Activated naive CD8-positive, alpha-beta T cell treated with anti-CD3 and anti-CD28 coated beads for 36 hours (primary cell): ENCODE measurements around the gene MATR3. TPM values are rescaled to one million over a fixed set of nuclear protein-coding genes. Genes with fewer than 3 reads are reported as not detected.
A peak's percentile ranks its signal among the peaks of the same experiment; 100 is the strongest.
"Not testable (repeated sequence)": the region's sequence is repeated elsewhere in the genome, so short reads cannot be mapped to it uniquely, and the experiment has no call there.

ENCODE experiments used
- DNase-seq: peaks from one replicate; pipeline ENCODE4 v3.0.0; 2021
- H3K27ac Mint-ChIP-seq: one replicate; pipeline ENCODE4 v1.8.0; 2022; ENCODE audit warnings: mild to moderate bottlenecking, moderate library complexity, mixed read lengths
- H3K27me3 Mint-ChIP-seq: one replicate; pipeline ENCODE4 v1.8.0; 2022; ENCODE audit warnings: mild to moderate bottlenecking, mixed read lengths
- H3K36me3 Mint-ChIP-seq: one replicate; pipeline ENCODE4 v1.8.0; 2021; ENCODE audit warnings: mild to moderate bottlenecking, mixed read lengths
- H3K4me1 Mint-ChIP-seq: one replicate; pipeline ENCODE4 v1.8.0; 2021; ENCODE audit warnings: mixed read lengths
- H3K4me3 Mint-ChIP-seq: one replicate; pipeline ENCODE4 v1.8.0; 2022; ENCODE audit warnings: mild to moderate bottlenecking, moderate library complexity, mixed read lengths
- H3K9me3 Mint-ChIP-seq: one replicate; pipeline ENCODE4 v1.8.0; 2022; ENCODE audit warnings: mixed read lengths
- total RNA-seq, 2 experiments: library from RNA; stranded (reverse); gene quantifications; one replicate each; pipeline ENCODE4 v1.2.3, GENCODE V29; 2021

Gene MATR3
- total RNA-seq, 2 experiments from 2014 or later = 182 to 208 TPM

DNA sequence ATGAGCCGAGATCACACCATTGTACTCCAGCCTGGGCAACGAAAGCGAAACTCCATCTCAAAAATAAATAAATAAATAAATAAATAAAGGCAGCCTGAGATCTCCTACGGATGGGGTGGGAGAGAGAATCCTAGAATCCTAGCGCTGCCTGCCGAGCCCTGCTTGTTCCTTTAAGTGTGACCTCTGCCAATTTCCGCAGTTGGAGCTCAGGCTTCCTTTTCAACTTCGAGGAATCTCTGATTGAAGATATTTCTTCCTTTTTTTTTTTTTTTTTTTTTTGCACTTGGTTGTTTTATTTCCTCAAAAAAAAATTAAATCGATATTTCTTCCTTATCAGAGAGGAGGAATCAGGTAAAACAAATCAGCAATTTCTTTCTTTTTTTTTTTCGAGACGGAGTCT, 27.3 kb upstream of the MATR3 start:
- H3K4me3 Mint-ChIP-seq = no peak overlapping the region
- no peak overlapping the region for H3K27ac Mint-ChIP-seq

GRCh38 chr5:139267481-139267880, 26.1 kb upstream of the MATR3 start:
- no peaks in the 10 kb centered on the region for H3K9me3 Mint-ChIP-seq
- H3K4me1 Mint-ChIP-seq = peaks cover 28% of the 10 kb centered on the region
- H3K4me3 Mint-ChIP-seq = no peak overlapping the region
- H3K36me3 Mint-ChIP-seq = no peaks in the 10 kb centered on the region
- DNase-seq = no peak
- no peak overlapping the region for H3K27ac Mint-ChIP-seq
- H3K27me3 Mint-ChIP-seq = no peaks in the 10 kb centered on the region

More for the DNA sequence above, 27.3 kb upstream of the MATR3 start:
- peaks cover 22% of the 10 kb centered on the region for H3K4me1 Mint-ChIP-seq
- no peaks in the 10 kb centered on the region for H3K36me3 Mint-ChIP-seq
- H3K9me3 Mint-ChIP-seq = no peaks in the 10 kb centered on the region
- no peak for DNase-seq
- H3K27me3 Mint-ChIP-seq = no peaks in the 10 kb centered on the region

DNA sequence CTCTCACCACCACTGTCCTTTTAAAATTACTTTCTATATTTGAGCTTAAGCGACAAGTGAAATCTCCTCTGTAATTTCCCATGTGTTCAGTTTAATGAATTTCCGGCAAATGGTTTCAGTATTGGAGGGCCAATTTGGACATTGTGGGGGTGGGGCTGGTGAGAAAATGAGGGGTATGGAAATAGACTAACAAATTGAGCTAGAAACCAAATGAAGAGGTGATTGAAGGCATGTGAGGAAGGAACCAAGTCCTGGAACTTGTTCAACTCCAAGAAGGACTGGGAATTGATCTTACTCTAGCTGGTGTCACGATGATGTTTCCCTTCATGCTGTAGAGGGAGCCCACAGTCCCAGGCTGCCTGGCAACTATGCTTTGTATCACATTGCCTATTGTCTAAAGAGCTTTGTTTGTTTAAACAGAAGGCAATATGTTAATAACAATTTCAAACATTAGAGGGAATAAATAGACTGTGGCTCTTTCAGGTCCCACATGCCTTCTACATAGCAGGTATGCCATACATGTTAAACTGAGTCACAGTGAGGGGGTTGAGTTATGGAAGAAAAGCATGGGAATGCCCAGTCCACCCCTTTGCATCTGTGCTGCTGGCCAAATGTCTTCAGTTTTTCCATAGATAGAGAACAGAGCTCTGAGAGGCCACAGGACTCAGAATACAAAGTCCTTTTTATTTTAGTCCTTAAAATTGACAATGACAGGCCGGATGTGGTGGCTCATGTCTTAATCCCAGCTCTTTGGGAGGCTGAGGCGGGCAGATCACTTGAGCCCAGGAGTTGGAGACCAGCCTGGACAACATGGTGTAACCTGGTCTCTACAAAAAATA, 25.0 kb upstream of the MATR3 start:
- H3K4me3 Mint-ChIP-seq = no peak overlapping the region
- DNase-seq = no peak
- no peak overlapping the region for H3K27ac Mint-ChIP-seq
- no peaks in the 10 kb centered on the region for H3K9me3 Mint-ChIP-seq
- H3K36me3 Mint-ChIP-seq = no peaks in the 10 kb centered on the region
- H3K4me1 Mint-ChIP-seq = peaks cover 37% of the 10 kb centered on the region
- H3K27me3 Mint-ChIP-seq = no peaks in the 10 kb centered on the region

DNA sequence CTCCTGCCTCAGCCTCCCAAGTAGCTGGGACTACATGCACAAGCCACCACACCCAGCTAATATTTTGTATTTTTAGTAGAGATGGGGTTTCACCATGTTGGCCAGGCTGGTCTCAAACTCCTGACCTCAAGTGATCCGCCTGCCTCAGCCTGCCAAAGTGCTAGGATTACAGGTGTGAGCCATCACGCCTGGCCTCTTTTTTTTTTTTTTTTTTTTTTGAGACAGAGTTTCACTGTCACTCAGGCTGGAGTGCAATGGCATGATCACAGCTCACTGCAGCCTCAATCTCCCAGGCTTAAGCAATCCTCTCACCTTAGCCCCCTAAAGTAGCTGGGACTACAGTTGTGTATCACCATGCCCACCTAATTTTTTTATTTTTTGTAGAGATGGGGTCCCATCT, 22.8 kb upstream of the MATR3 start:
- peaks cover 17% of the 10 kb centered on the region for H3K36me3 Mint-ChIP-seq
- H3K27ac Mint-ChIP-seq, H3K4me3 Mint-ChIP-seq, DNase-seq, H3K9me3 Mint-ChIP-seq, H3K27me3 Mint-ChIP-seq: not testable (repeated sequence)
- H3K4me1 Mint-ChIP-seq = peaks cover 40% of the 10 kb centered on the region

DNA sequence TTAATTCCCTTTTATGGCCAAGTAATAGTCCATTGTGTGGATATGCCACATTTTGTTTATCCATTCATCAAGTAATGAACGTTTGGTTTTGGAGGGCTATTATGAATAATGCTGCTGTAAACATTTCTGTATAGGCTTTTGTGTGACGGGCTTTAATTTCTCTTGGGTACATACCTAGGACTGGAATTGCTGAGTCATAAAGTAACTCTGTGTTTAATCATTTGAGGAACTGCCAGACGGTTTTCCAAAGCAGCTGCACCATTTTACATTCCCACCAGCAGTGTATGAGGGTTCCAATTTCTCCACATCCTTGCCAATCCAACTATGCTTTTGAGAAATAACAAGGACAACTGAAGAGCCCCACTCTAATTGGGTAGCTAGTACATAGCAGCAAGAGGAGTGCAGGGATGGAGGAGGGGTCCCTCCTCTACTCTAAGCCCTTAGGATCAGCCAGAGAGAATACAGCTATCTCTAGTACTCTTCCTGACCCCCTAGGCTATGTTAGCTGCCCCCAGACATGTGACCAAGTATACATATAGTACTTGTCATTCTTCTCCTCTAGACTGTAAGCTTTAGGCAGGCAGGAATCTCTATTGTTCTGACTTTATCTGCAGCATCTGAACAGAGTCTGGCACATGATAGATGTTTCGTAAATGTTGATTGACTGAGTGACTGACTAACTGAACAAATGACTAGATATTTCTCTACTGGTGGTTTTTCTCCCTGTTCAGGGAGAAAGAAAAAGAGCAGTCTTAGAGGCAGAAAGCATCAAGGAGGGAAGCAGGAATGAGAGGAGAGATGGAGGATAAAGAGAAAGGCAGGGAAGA, 22.1 kb upstream of the MATR3 start:
- H3K4me1 Mint-ChIP-seq = peaks cover 46% of the 10 kb centered on the region
- no peaks in the 10 kb centered on the region for H3K27me3 Mint-ChIP-seq
- no peak for DNase-seq
- H3K9me3 Mint-ChIP-seq = no peaks in the 10 kb centered on the region
- peaks cover 24% of the 10 kb centered on the region for H3K36me3 Mint-ChIP-seq
- no peak overlapping the region for H3K27ac Mint-ChIP-seq
- H3K4me3 Mint-ChIP-seq = no peak overlapping the region

- H3K9me3 Mint-ChIP-seq = no peaks in the 10 kb centered on the region
These were observed 20.8 kb upstream of the MATR3 start for GRCh38 chr5:139272471-139273321.

DNA sequence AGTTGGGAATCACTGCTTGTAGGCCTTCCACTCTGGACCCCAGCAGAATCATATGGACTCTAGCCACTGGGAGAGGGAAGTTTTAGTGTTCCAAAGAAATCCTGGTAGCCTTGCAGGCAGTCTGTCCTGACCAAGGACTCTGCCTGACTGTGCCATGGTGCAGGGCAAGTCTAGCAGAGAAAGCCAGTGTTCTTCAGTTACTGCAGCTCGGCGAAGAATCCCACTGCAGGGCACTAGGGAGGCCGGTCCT, 20.3 kb upstream of the MATR3 start:
- H3K27ac Mint-ChIP-seq = peak overlapping the region; percentile 95

More at GRCh38 chr5:139272471-139273321, 20.8 kb upstream of the MATR3 start:
- Mint-ChIP-seq H3K4me1 (peaks cover 56% of the 10 kb centered on the region), H3K27me3 (no peaks in the 10 kb centered on the region), H3K36me3 (peaks cover 36% of the 10 kb centered on the region), H3K27ac (peak overlapping the region; percentile 95), H3K4me3 (peak overlapping the region; percentile 97)
- peak; percentile 35 for DNase-seq

GRCh38 chr5:139273572-139274289, 19.8 kb upstream of the MATR3 start:
- Mint-ChIP-seq H3K36me3 (peaks cover 43% of the 10 kb centered on the region), H3K27ac (peak overlapping the region; percentile 95), H3K4me1 (peaks cover 58% of the 10 kb centered on the region), H3K27me3 (no peaks in the 10 kb centered on the region), H3K9me3 (no peaks in the 10 kb centered on the region), H3K4me3 (peak overlapping the region; percentile 97)
- DNase-seq = peak; percentile 92

More for the DNA sequence above, 20.3 kb upstream of the MATR3 start:
- Mint-ChIP-seq H3K9me3 (no peaks in the 10 kb centered on the region), H3K27me3 (no peaks in the 10 kb centered on the region), H3K4me3 (peak overlapping the region; percentile 97), H3K36me3 (peaks cover 40% of the 10 kb centered on the region), H3K4me1 (peaks cover 59% of the 10 kb centered on the region)
- no peak for DNase-seq

DNA sequence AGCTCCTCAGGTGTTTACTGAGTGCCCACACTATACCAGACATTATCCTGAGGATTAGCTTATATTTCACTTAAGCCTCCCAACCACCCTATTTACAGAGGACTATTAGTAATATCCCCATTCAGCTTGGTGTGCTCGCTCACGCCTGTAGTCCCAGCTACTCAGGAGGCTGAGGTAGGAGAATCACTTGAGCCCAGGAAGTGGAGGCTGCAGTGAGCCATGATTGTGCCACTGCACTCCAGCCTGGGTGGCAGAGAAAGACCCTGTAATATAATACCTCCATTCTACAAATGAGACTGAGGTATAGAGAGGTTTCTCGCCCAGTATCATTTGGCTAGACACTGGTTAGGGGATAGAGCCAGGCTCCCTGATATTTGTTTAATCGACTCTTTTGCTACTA, 18.0 kb upstream of the MATR3 start:
- Mint-ChIP-seq H3K27ac (peak overlapping the region; percentile 95), H3K4me1 (peaks cover 57% of the 10 kb centered on the region), H3K36me3 (peaks cover 60% of the 10 kb centered on the region), H3K4me3 (peak overlapping the region; percentile 97), H3K9me3 (no peaks in the 10 kb centered on the region), H3K27me3 (no peaks in the 10 kb centered on the region)
- DNase-seq = no peak

DNA sequence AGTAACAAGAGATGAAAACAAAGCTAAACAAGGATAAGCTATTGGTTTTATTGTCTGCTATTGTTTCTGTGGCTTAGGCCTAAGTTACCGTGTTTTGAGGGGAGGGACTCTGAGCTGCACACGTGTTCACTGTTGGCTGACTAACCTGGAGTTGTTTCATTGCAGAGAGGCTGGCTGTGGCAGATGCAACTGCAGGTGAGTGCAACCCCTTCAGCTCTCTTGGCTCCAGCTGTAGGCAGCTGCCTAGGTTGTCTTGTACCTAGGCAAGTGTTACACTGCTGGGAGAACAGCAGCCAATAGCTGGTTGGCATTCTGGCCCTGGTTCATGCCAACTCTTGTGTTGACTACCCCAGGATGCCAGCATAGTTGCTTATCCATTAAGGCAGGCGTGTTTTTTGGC, 17.6 kb upstream of the MATR3 start:
- H3K9me3 Mint-ChIP-seq = no peaks in the 10 kb centered on the region
- peaks cover 60% of the 10 kb centered on the region for H3K4me1 Mint-ChIP-seq
- no peaks in the 10 kb centered on the region for H3K27me3 Mint-ChIP-seq
- H3K36me3 Mint-ChIP-seq = peaks cover 64% of the 10 kb centered on the region
- DNase-seq = no peak
- peak overlapping the region; percentile 97 for H3K4me3 Mint-ChIP-seq
- H3K27ac Mint-ChIP-seq = peak overlapping the region; percentile 95

GRCh38 chr5:139276426-139276825, 17.1 kb upstream of the MATR3 start:
- Mint-ChIP-seq H3K36me3 (peaks cover 67% of the 10 kb centered on the region), H3K4me1 (peaks cover 56% of the 10 kb centered on the region), H3K4me3 (peak overlapping the region; percentile 97), H3K27ac (peak overlapping the region; percentile 95), H3K27me3 (no peaks in the 10 kb centered on the region), H3K9me3 (no peaks in the 10 kb centered on the region)
- no peak for DNase-seq

- H3K27me3 Mint-ChIP-seq = no peaks in the 10 kb centered on the region
- H3K27ac Mint-ChIP-seq = peak overlapping the region; percentile 89
- peak overlapping the region; percentile 97 for H3K4me3 Mint-ChIP-seq
- H3K36me3 Mint-ChIP-seq = peaks cover 73% of the 10 kb centered on the region
- H3K9me3 Mint-ChIP-seq = no peaks in the 10 kb centered on the region
- DNase-seq = no peak
- H3K4me1 Mint-ChIP-seq = peaks cover 53% of the 10 kb centered on the region
These were observed 16.4 kb upstream of the MATR3 start for GRCh38 chr5:139277171-139277570.

DNA sequence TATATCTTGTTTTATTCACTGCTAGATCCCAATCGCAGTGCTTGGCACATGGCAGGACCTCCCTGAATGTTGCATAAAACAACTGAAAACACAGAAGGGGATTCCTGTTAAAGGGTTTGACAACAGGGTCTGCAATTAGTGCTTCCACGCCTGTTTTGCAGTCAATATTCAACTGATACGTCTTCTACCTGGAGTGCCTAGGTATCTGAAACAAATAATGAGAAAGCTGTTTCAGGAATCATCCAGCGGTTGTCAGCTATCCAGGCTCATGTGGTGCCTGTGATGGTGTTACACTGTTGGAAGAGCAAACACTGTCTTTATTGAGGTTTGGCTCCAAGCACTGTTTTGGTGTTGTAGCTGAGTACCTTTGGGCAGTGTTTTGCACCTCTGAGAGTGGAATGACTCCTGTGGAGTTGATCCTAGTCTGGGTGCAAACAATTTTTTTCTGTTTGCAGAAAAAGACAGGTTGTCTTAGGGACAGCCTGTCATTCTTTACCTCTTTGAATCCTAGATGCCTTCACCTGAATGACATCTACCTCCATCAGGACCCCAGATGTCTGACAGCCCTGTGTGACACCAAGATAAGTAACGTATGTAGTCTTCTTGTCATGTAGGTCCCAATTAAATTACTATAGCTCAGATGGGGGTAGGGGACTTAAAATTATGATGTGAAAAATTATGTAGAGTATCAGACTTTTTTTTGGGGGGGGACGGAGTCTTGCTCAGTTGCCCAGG, 14.8 kb upstream of the MATR3 start:
- H3K9me3 Mint-ChIP-seq = no peaks in the 10 kb centered on the region
- peak overlapping the region; percentile 59 for H3K4me3 Mint-ChIP-seq
- DNase-seq = no peak
- H3K4me1 Mint-ChIP-seq = peaks cover 48% of the 10 kb centered on the region
- H3K36me3 Mint-ChIP-seq = peaks cover 87% of the 10 kb centered on the region
- peak overlapping the region; percentile 62 for H3K27ac Mint-ChIP-seq
- H3K27me3 Mint-ChIP-seq = no peaks in the 10 kb centered on the region

- Mint-ChIP-seq H3K36me3 (peaks cover 76% of the 10 kb centered on the region), H3K27ac (no peak overlapping the region), H3K27me3 (no peaks in the 10 kb centered on the region)
These were observed 11.4 kb upstream of the MATR3 start for GRCh38 chr5:139282197-139282557.

More at GRCh38 chr5:139282197-139282557, 11.4 kb upstream of the MATR3 start:
- H3K4me1 Mint-ChIP-seq = peaks cover 35% of the 10 kb centered on the region
- no peak overlapping the region for H3K4me3 Mint-ChIP-seq
- no peaks in the 10 kb centered on the region for H3K9me3 Mint-ChIP-seq
- DNase-seq = no peak
